ENCODE measurements around the gene WDR20. TPM values are rescaled to one million over a fixed set of nuclear protein-coding genes. Genes with fewer than 3 reads are reported as not detected.

Gene WDR20
- total and polyA plus RNA-seq, 2 of the 8 experiments (the other 6 are each of a cell fraction or from before 2014, with no cell fraction given), result 11.2 to 26.7 TPM

DNA sequence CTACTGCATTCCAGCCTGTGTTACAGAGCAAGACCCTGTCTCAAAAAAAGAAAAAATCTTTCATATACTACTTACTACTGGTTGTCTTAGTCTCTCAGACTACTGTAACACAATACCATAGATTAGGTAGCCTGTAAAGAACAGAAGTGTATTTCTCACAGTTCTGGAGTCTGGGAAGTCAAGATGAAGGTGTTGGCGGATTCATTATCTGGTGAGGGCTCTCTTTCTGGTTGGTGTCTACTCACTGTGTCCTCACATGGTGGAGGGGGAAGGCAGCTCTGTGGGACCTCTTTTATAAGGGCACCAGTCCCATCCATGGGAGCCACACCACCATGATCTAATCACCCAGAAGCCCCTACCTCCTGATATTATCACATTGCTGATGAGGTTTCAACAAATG is 14.4 kb downstream of the WDR20 start:
- no peaks in the 10 kb centered on the region for H3K36me3 ChIP-seq (ENCODE audit: control insufficient read depth in 2 of 4, insufficient read depth in 4 of 4, low read length in 3 of 4)
- no peak for DNase-seq (ENCODE audit: low read depth in 1 of 2, low spot score in 2 of 2)
- H3K27me3 ChIP-seq (replicated peaks in 1 of 4; ENCODE audit: control insufficient read depth in 3 of 4, extremely low read depth in 1 of 4, insufficient read depth in 3 of 4, low read length in 3 of 4), result no peaks in the 10 kb centered on the region
- no peak overlapping the region for H3K23ac ChIP-seq (ENCODE audit: insufficient read length)
- no peak overlapping the region for H4K5ac ChIP-seq (ENCODE audit: insufficient read length, low read depth, low read length)
- peaks cover 2 to 5% (median 3%) of the 10 kb centered on the region in 4 experiments; a peak in 4 of 7 replicates for H3K4me1 ChIP-seq (replicated peaks in 1 of 4; ENCODE audit: control insufficient read depth in 3 of 4, insufficient read depth in 4 of 4, low read length in 3 of 4)
- no peak overlapping the region for H3K14ac ChIP-seq (ENCODE audit: insufficient read length)
- no peak overlapping the region for H2BK20ac ChIP-seq (ENCODE audit: low read length)
- no peak overlapping the region for H2BK120ac ChIP-seq (replicated peaks; ENCODE audit: low read depth, low read length)
- H2BK15ac ChIP-seq (ENCODE audit: low read length), result no peak overlapping the region
- H2BK12ac ChIP-seq (ENCODE audit: low read depth, low read length), result no peak overlapping the region
- no peaks in the 10 kb centered on the region for H3K9me3 ChIP-seq (ENCODE audit: insufficient read depth in 2 of 2, low read depth in 1 of 2, low read length in 1 of 2)
- ChIA-PET CTCF (ENCODE audit: partially characterized antibody) (no interaction called here), POLR2A (ENCODE audit: partially characterized antibody) (interaction anchor here (0.7 to 1.4 kb wide), 2 partner anchors 14 to 63 kb away, joined by 4 read pairs; no protein-coding TSS in a partner anchor)
- H2AK5ac ChIP-seq (ENCODE audit: low read depth, low read length), result no peak overlapping the region
- no peak overlapping the region for H3K9ac ChIP-seq (replicated peaks in 1 of 4; ENCODE audit: extremely low read depth in 1 of 4, low read depth in 3 of 4, low read length in 3 of 4)
- peaks cover 8 to 81% of the 10 kb centered on the region in 2 experiments for H3K79me2 ChIP-seq (ENCODE audit: control insufficient read depth in 1 of 2, insufficient read depth in 2 of 2, low read length in 2 of 2)
- no peak for FAIRE-seq
- H3K56ac ChIP-seq (replicated peaks; ENCODE audit: insufficient read length, low read depth, low read length), result no peak overlapping the region
- H2AFZ ChIP-seq (ENCODE audit: low read length), result no peak overlapping the region
- peaks cover 6% of the 10 kb centered on the region for H3K79me1 ChIP-seq (ENCODE audit: low read depth, low read length)
- no peak overlapping the region for H2BK5ac ChIP-seq (ENCODE audit: low read depth, low read length)
- no peak overlapping the region for H4K91ac ChIP-seq (replicated peaks; ENCODE audit: insufficient read length, low read length)
- no peaks in the 10 kb centered on the region for H3K23me2 ChIP-seq (ENCODE audit: low read depth, low read length)
- peaks cover 3 to 13% of the 10 kb centered on the region in 2 experiments for H4K20me1 ChIP-seq (replicated peaks in 1 of 2; ENCODE audit: control insufficient read depth in 1 of 2, insufficient read depth in 2 of 2, low read length in 2 of 2)
- no peak overlapping the region for H4K8ac ChIP-seq (ENCODE audit: extremely low read depth, insufficient read depth, low read length)
- H3K18ac ChIP-seq (ENCODE audit: extremely low read depth, low read length), result no peak overlapping the region
- WGBS, 2 experiments (ENCODE audit: extremely low coverage in 1 of 2, insufficient coverage in 1 of 2, insufficient read length in 1 of 2, insufficient replicate concordance in 2 of 2, low coverage in 1 of 2, low lambda C conversion rate in 2 of 2, missing lambda C conversion rate in 1 of 2), result 78% methylated on average over 1 of the region's 1 CpG; no CpG with 5 or more reads in 1 of the 2 experiments
- no peak overlapping the region for H3K4ac ChIP-seq (replicated peaks; ENCODE audit: insufficient read length, low read depth, low read length)
- TF ChIP-seq ASH2L (IDR thresholded peaks at IDR 0.05; ENCODE audit: low read length) (no peak), CTBP2 (IDR thresholded peaks at IDR 0.05; ENCODE audit: borderline replicate concordance, insufficient read depth, insufficient read length, low read length) (no peak), CREB1 (IDR thresholded peaks at IDR 0.05) (no peak), NRF1 (IDR thresholded peaks at IDR 0.05; ENCODE audit: low read depth, low read length) (no peak), POLR2A (IDR thresholded peaks at IDR 0.05; ENCODE audit: control extremely low read depth in 1 of 2, low read depth in 2 of 2, low read length in 2 of 2) (no peak), SIX5 (IDR thresholded peaks at IDR 0.05; ENCODE audit: low read depth, low read length) (no peak), CHD1 (IDR thresholded peaks at IDR 0.05; ENCODE audit: low read depth, low read length) (no peak), EZH2 (IDR thresholded peaks at IDR 0.05; ENCODE audit: low read depth, low read length, severe bottlenecking) (no peak)
- H3K27ac ChIP-seq (ENCODE audit: low read depth, low read length), result no peak overlapping the region
- no peak overlapping the region for H3K4me3 ChIP-seq (ENCODE audit: extremely low read depth in 1 of 4, insufficient read depth in 2 of 4, low read depth in 3 of 4, low read length in 4 of 4)
- H3K4me2 ChIP-seq (ENCODE audit: insufficient read depth in 1 of 2, low read depth in 2 of 2, low read length in 2 of 2), result no peak overlapping the region
